ENCODE results near the gene ACHE. TPM values are rescaled to one million over a fixed set of nuclear protein-coding genes. Genes with fewer than 3 reads are reported as not detected.

Gene ACHE
- total RNA-seq, 2 donors from 2014 or later, result 3.7 to 5.1 TPM

DNA sequence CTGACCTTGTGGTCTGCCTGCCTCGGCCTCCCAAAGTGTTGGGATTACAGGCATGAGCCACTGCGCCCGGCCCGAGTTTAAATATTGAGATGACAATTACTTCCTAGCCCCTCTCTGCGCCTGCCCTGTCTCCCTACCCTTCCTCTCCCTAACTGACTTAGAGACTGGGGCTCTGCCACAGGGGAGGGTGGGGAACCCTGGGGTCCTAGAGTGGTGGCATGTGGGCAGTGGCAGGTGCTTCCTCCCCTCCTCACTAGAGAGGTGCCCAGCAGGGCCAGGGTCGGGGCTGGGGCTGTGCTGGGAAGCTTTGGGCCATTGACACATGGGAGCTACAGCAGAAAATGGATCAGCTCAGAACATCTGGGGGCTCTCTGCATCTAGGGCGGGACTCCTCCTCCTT is 7.0 kb upstream of the ACHE start:
- Histone ChIP-seq H3K9me3 (no peaks in the 10 kb centered on the region), H3K27ac (no peak overlapping the region), H3K4me3 (no peak overlapping the region), H3K27me3 (replicated peaks; ENCODE audit: insufficient read depth) (no peaks in the 10 kb centered on the region), H3K36me3 (no peaks in the 10 kb centered on the region), H3K4me1 (ENCODE audit: control insufficient read depth in 1 of 2, low read depth in 2 of 2) (no peaks in the 10 kb centered on the region)
- ATAC-seq (ENCODE audit: insufficient number of reproducible peaks, low FRiP score, low read depth) (no peak), DNase-seq (ENCODE audit: low spot score) (no peak)
- TF ChIP-seq CTCF (IDR thresholded peaks at IDR 0.05), result no peak

DNA sequence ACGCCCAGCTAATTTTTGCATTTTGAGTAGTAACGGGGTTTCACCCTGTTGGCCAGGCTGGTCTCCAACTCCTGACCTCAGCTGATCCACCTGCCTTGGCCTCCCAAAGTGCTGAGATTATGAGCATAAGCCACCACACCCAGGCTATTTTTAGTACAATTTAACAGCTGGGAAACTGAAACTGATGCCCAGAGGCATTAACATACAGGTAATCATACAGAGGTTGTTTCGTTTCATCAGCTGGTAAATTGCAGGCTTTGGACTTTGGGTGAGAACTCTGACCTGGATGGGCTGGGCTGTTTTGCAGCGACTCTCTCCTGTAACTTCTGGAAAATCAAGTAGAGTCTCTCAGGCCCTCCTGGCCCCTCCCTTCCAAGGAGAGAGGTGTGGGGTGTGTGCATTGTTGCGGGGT is 6.2 kb upstream of the ACHE start:
- H3K9me3 ChIP-seq, result no peaks in the 10 kb centered on the region
- no peak overlapping the region for H3K4me3 ChIP-seq
- ATAC-seq (ENCODE audit: insufficient number of reproducible peaks, low FRiP score, low read depth), result no peak
- H3K4me1 ChIP-seq (ENCODE audit: control insufficient read depth in 1 of 2, low read depth in 2 of 2), result peaks cover 0 to 5% of the 10 kb centered on the region in 2 donors
- no peaks in the 10 kb centered on the region for H3K27me3 ChIP-seq (replicated peaks; ENCODE audit: insufficient read depth)
- no peak overlapping the region for H3K27ac ChIP-seq
- no peaks in the 10 kb centered on the region for H3K36me3 ChIP-seq
- no peak for TF ChIP-seq CTCF (IDR thresholded peaks at IDR 0.05)
- DNase-seq (ENCODE audit: low spot score), result no peak

DNA sequence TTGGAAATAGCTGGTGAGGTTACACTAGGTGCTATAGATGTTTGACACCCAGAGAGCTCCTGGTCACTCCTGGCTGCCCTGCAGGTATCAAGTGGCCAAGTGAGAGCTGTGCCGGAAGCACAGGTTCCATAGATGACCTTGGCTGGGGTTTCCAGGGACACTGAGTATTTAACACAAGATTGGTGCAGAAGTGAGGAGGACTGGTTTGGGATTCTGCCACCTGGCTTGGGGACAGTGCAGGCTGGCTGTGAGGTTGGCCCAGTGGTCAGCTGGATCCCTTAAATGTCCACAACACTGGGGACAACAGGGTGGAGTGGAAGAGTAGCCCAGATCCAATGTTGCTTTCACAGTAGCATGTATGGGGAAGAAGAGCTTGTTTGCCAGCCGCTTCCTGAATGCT is 5.3 kb upstream of the ACHE start:
- no peak overlapping the region for H3K27ac ChIP-seq
- no peaks in the 10 kb centered on the region for H3K36me3 ChIP-seq
- H3K4me3 ChIP-seq, result no peak overlapping the region
- H3K9me3 ChIP-seq, result no peaks in the 10 kb centered on the region
- no peak for TF ChIP-seq CTCF (IDR thresholded peaks at IDR 0.05)
- peaks cover 0 to 14% of the 10 kb centered on the region in 2 donors for H3K4me1 ChIP-seq (ENCODE audit: control insufficient read depth in 1 of 2, low read depth in 2 of 2)
- H3K27me3 ChIP-seq (replicated peaks; ENCODE audit: insufficient read depth), result peaks cover 7% of the 10 kb centered on the region
- DNase-seq (ENCODE audit: low spot score) (no peak), ATAC-seq (ENCODE audit: insufficient number of reproducible peaks, low FRiP score, low read depth) (no peak)

GRCh38 chr7:100899432-100899831 is 3.7 kb upstream of the ACHE start:
- H3K27ac ChIP-seq, result no peak overlapping the region
- H3K4me1 ChIP-seq (ENCODE audit: control insufficient read depth in 1 of 2, low read depth in 2 of 2), result peaks cover 7 to 25% of the 10 kb centered on the region in 2 donors

DNA sequence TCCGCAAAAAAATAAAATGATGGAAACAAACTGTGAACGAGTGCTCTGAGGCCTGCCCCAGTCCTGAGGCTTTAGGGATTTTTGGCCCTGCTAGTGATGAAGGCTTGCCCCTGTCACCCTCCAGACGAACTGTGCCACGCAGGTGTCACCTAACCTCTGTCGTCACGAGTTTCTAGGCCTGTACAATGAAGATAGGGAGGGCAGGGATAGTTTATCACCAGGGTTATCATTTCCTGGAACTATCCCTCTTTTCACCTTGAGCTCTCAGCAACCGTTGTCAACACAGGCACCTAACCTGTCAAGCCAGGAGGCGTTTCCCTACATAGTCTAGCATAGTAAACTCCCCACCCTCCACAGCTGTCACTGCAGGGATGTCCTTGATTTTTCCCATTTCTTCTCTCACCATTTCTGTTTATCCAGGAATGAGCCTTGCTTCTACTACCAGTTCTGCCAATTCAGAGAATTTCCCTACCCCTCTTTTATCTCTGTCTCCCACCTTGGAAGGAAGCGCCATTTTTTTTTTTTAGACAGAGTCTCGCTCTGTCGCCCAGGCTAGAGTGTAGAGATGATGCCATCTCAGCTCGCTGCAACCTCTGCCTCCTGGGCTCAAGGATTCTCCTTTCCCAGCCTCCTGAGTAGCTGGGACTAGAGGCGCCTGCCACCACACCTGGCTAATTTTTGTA is 2.2 kb upstream of the ACHE start:
- Histone ChIP-seq H3K27me3 (replicated peaks; ENCODE audit: insufficient read depth) (peaks cover 8% of the 10 kb centered on the region), H3K9me3 (no peaks in the 10 kb centered on the region), H3K36me3 (no peaks in the 10 kb centered on the region), H3K4me3 (no peak overlapping the region), H3K27ac (no peak overlapping the region), H3K4me1 (ENCODE audit: control insufficient read depth in 1 of 2, low read depth in 2 of 2) (peaks cover 7 to 25% of the 10 kb centered on the region in 2 donors)
- TF ChIP-seq CTCF (IDR thresholded peaks at IDR 0.05), result no peak
- ATAC-seq (ENCODE audit: insufficient number of reproducible peaks, low FRiP score, low read depth) (no peak), DNase-seq (ENCODE audit: low spot score) (no peak)

More at GRCh38 chr7:100899432-100899831, 3.7 kb upstream of the ACHE start:
- no peak for DNase-seq (ENCODE audit: low spot score)
- no peak for TF ChIP-seq CTCF (IDR thresholded peaks at IDR 0.05)
- ATAC-seq (ENCODE audit: insufficient number of reproducible peaks, low FRiP score, low read depth), result no peak
- H3K4me3 ChIP-seq, result no peak overlapping the region
- H3K9me3 ChIP-seq, result no peaks in the 10 kb centered on the region
- peaks cover 8% of the 10 kb centered on the region for H3K27me3 ChIP-seq (replicated peaks; ENCODE audit: insufficient read depth)
- H3K36me3 ChIP-seq, result no peaks in the 10 kb centered on the region

All from thoracic aorta (tissue), 2 donors.